ENCODE data around the gene FHIT.

The FHIT gene

DNA sequence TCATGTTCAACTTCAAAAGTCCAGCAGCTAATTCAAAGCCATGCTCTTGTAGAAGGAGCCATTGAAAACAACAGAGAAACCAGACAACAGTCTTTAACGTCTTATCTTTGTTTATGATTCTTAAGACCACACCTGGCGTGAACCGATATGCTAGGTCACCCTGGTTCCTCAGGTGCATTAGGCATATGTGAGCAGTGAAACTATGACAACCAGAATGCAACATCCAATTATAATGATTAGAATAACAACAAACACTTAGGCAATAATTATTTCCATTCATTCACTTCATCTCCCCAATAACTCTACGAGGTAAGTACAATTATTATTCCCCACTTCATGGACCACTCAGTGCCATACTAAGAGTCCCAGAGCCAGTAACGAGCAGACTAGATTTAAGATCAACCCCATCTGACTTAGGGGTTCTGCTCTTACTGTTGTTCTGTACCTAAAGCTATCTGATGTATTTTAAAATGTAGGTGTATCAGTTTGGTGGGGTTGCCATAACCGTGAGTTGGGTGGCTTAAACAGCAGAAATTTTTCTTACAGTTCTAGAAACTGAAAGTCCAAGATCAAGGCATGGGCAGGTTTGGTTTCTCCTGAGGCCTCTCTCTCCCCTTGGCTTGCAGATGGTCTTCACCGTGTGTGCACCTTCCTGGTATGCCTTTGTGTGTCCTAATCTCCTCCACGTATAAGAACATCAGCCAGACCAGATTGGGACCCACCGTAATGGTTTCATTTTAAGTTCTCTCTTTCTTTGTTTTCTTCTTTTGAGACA is 1203.6 kb downstream of the FHIT start:
- DNase-seq (ENCODE audit: low read depth) = no peak

DNA sequence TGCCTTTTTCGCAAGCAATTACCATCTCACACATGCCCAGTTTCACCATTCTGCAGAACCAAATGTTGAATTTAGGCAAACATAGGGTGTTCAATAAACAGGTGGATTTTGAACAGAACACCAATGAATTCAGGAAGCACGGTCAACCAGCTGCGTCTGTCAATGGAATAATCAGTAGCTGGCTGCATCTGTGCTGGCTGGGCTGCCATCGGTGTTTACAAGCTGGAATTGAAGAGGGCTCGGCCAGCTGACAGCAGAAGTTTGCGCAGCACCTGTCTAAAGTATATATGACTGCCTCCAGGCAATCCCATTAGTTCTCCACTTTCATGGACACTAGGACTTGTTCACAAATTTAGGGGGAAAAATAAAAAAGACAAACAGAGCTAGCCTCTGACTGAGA is 1205.0 kb downstream of the FHIT start:
- no peak for DNase-seq (ENCODE audit: low read depth)

DNA sequence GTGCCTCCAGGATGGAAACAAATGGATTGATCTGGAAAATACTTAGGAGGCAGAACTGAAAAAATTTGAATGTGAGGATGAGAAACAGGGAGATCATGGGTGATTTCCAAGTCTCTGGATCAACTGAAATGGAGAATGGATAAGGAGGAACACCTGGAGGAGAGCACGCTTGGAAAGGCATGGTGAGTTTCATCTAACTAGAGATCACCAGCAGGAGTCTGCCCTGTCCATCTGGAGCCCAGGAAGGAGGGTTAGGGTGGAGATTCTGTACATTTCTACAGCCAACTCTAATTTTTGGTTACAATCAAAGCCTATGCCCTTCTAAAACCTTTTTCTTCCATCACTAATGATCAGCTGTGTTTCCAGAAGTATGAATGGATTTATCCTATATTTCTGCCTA is 1205.6 kb downstream of the FHIT start:
- DNase-seq (ENCODE audit: low read depth) = no peak

DNA sequence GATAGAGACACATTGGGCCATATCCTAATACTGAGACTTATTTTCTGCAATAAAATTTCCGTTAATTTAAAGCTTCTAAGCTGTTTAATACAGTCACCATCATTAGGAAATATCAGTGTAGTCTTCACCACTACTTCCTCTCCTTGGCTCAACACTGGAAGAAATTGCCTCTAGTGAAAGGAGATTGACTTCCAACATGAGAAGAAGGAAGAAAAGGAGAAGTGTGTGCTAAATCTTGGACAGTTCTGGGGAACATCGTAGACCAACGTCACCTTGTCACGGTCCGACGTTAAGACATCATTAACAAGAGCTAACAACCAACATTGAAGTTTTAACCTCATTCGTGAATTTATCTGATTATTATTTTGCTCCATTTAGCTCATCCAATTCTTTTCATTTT is 1214.4 kb downstream of the FHIT start:
- no peak for DNase-seq (ENCODE audit: low read depth)

DNA sequence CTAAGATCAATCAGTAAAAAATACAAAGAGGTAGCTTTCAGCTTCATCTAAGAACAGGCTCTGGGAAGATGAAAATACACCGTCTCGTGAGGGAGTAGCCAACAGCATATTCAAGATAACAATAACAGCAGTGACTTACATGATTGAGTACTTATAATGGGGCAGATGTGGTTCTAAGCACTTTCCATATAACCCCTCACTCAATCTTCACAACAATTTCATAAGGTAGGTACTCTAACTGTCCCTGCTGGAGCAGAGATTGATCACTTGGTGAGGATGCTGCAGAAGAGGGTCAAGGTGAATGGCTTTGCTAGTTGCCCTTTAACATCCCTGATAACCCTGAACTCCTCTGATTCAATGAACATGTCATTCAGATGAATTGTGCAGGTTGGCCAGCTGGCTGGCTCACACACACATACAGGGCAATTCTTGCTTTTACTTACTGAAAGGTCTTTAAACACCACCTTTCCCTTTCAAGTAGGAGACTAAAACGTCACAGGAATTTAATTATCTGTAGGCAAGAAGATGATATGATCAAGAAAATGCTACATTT is 1217.3 kb downstream of the FHIT start:
- no peak for DNase-seq (ENCODE audit: low read depth)

DNA sequence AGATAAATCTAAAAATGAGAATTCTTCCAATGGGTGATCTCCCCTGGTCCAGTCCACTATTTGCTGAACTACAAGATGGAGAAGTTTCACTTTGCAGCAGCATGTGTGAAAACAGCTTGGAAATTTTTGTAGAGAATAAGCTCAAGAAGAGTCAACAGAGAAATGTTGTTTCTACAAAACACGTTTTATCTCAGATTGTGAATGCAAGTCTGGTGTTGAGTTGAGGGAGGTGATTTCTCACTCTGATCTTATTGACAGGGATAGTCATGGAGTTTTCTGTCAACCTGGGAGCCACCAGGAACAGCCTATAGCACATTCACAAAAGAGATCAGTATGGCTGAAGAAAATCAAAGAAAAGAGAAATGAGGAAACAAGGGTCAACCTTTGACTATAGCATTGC is 1220.3 kb downstream of the FHIT start:
- no peak for DNase-seq (ENCODE audit: low read depth)

DNA sequence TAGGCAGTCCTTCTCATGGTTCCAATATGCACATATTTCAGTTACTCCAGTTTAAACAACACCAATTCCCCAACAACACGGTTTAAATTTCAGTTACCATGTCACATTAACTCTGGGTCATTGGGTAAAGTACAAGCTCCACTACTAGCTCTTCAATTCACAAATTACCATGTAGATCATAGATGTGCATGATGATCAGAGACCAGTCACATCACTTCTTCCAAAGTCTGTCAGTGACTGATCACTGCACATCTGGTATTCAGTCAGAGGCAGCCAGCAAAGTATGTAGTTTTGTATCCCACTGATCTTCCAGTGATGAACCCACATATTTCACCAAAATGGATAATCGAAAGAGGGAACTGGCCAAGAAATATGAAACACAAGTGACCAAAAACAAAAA is 1223.0 kb downstream of the FHIT start:
- no peak for DNase-seq (ENCODE audit: low read depth)

DNA sequence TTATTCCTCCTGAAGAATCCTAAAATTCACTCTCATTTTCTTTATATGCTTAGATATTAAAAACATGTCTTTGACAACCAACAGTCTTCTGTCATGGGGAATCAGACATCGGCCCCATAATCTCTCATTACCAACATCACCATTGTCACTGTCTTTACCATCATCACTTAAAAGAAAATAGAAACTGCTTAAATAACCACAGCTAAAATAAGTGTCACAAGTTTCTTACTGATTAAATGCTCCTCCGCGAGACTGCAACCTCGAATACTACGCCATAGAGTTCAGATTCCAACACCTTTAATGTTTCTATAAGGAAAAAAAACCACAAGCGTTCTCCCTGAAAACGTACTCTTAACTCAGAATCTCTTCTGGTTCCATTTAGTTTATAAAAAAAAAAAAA is 1223.9 kb downstream of the FHIT start:
- no peak for DNase-seq (ENCODE audit: low read depth)

DNA sequence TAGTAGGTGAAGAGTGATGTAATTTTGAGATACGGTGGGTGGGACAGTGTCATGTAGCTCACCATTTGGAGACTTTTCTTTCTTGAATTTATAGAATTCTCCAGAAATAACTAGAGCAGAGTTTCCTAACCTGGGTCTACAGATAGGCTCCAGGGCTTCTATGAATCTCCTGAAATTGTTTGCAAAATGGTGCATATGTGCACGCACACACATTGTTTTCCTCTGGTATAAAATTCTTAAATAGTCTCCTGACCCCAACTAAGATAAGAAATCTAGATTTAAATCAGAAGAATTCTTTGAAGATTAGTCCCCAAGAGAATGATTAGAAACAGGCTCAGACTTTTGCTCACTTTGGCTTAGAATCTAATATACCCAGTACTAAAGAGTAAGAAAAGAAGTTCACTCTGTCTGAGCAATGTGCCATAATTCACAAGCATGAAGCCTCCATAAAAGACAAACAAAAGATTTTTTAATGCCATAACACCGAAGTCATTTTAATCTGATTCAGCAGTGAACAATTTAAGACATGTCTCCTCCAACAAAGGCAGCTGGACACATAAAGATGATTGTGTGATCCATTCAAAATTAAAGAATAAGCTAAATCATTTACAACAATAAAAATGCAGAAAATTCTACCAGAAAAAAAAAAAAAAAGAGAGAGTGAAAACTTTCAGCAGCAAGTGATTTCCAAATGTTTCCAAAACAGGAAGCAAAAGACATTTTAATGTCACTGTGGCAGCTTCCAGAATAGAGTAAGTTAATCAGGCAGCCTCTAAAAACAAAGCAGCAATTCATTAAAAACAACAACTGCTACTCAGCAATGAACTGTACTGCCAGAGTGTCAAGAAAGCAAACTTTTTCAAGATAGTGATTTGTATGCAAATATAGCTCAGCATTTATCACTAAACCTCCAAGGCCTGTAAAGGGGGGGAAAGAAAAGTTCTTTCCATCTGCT is 1225.9 kb downstream of the FHIT start:
- DNase-seq (ENCODE audit: low read depth) = no peak

DNA sequence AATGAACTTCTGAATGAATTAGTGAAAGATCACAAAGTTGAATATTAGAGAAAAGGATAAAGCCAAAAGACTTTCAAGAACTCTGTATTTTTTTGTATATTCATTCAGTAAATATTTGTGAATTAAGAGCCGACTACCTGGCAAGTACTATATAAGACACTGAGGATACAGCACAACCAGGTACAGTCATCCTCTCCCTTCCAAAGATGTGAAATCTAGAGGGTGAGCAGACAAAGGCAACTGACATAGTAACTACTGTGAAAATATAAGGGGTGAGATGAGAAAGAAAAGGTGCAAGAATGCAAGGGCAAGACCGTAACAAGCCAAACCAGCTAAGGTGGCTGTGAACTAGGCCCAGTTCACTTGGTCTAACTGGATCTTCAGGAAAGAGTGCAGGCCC is 1226.9 kb downstream of the FHIT start:
- DNase-seq (ENCODE audit: low read depth) = no peak

DNA sequence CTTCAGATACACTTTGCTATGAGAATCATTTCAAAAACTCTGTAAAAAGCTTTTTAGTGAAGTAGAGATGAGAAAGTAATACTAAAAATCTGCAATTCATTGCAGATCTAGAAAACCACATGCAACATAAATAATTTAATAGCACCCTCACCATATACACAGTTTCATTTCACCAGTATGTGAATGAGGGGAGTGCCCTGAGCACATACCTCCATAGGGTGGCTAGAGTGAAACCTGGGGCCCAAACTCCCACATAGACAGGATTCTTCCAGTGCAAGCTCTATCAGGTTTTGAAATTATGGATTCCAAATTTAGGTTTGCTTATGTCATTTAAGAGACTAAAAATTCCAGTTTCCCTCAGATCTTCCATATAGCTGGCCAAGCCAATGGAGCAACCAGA is 1228.1 kb downstream of the FHIT start:
- no peak for DNase-seq (ENCODE audit: low read depth)

DNA sequence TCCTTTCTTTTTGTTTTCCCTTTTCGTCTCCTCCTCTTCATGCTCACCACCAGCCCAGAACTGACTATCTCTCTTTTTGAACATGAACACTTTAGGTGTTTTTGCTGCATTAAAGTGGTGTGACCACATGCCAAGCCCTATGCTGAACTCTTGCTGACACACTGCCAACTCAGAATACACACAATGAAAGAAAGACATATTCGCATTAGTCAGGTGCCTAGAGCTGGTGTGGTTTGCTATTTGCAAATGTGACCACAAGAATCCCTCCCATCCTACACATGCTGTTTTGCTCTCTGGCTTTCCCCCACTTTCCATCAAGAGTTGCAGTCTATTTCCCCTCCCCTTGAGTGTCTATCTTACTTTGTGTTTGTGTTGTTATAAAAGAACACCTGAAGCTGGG is 1233.6 kb downstream of the FHIT start:
- peak; percentile 8 for DNase-seq (ENCODE audit: low read depth)

DNA sequence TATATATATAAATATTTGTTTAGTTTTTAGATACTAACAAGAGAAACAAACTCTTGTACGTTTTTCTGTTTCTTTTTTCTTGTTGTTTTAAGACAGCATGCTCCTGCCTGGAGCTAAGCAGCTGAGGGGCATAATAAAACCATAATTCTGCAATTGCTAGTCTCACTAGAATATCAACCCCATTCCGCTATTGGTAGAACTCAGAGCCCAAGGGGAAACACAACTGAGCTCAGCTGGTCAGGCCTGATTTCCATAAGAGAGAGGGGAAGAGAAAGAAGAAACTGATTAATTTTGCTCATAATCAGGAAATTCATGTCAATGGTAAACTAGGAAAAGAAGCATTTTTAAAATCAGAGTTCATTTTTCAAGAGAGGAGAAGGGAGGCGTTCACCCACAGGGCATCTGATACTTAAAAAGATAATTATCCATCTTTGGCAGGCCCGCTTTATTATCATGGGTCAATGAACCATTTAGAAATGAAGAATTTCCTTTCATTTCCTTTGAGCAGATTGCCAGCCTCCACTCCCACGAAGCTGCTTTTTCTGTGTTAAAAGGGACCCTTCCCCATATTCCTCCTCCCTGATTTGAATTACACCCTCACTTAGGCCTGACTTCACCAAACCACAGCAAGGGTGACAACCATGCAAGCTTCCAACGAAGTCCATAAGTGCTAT is 1236.1 kb downstream of the FHIT start:
- DNase-seq (ENCODE audit: low read depth) = no peak

DNA sequence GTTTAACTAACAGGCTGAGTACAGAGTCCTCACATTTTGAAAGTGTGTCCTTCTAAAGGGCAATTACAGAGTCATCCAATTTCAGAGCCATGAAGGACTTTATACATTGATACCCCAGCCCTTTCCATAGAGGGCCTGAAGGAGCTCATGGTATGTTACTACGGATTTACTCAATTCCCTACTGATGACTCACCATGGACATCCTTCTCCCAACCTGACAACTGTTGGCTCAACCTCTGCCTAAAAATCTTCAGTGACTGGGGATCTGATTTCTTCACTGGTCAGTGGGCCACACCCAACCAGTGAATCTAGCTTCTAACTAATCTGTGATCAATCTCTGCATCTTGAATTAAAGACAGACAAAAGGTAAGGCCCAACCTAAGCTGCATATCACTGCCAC is 1238.0 kb downstream of the FHIT start:
- DNase-seq (ENCODE audit: low read depth) = no peak

DNA sequence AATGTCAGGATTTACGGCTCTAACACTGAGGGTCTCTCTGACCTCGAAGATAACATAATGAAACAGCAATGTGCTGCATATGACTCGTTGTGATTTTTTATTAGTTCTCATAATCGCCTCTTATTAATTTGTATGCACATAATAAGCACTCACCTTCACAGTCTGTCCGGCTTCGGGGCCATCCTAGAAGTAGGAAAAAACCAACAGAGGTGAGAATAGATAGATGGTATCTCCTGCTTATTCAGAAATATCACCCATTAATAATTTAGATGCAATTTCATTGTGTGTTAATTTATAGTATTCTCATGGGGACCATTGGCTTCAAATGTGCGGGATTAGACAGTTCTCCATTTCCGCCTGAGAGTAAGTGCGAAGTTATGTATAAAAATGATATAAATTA is 1240.0 kb downstream of the FHIT start:
- DNase-seq (ENCODE audit: low read depth) = no peak

DNA sequence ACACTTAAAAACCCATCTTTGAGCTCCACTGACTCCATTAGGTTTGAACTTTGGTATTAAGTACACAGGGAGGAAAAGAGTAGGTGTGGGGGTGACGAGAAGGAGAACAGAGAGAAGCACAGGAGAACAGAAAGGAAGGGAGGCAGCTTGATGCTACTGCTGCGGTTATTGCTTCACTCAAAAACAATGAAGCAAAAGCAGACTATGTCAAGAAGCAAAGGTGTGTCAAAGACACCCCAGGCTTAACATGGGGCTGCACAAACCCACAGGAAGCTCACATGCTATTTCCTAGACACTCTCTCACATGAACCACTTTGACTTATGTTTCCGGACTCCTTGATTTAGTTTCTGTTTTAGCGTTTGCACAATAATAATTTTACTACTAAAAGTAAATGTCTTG is 1240.5 kb downstream of the FHIT start:
- peak; percentile 49 for DNase-seq (ENCODE audit: low read depth)

DNA sequence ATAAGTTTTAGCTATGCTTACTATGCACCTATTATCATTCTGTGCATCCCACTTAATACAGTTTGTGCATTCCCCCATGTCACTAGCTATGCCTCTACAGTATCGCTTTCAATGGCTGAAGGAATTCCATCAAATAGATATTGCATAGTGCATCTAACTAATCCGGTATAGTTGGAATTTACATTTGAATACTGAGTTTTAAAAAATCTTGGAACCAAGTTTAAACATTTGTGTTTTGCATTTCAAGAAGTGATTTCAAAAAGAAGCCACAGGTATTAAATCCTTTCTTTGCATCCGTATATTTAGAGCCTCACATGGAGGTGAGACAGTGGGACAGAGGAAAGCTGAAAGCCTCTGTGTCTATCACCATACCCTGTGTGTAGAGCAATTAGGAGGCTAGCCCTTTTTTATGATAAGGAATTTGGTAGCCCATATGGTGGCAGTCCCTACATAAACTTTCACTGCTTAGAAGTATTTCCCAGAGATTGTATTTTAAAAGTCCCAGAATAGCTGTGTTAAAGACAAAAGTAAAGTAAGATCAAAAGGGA is 1241.2 kb downstream of the FHIT start:
- DNase-seq (ENCODE audit: low read depth) = no peak

DNA sequence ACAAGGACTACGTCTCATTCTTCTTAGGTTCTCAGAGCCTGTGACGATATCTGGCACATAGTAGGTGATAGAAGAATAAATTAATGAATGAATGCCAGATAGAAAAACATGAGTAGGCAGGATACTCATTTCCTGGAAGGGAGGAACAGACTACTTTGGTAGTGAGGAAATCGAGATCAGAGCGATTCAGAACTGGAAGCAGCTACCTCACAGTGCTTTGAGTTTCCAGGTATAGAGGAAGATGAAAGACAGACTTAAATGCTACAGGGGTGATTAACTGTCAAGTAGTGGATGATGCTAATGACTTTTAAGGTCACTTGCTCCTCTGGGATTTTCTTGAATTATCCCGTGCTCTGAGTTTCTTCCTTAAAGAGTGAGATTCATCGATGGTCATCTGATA is 1249.9 kb downstream of the FHIT start:
- DNase-seq (ENCODE audit: low read depth) = no peak

DNA sequence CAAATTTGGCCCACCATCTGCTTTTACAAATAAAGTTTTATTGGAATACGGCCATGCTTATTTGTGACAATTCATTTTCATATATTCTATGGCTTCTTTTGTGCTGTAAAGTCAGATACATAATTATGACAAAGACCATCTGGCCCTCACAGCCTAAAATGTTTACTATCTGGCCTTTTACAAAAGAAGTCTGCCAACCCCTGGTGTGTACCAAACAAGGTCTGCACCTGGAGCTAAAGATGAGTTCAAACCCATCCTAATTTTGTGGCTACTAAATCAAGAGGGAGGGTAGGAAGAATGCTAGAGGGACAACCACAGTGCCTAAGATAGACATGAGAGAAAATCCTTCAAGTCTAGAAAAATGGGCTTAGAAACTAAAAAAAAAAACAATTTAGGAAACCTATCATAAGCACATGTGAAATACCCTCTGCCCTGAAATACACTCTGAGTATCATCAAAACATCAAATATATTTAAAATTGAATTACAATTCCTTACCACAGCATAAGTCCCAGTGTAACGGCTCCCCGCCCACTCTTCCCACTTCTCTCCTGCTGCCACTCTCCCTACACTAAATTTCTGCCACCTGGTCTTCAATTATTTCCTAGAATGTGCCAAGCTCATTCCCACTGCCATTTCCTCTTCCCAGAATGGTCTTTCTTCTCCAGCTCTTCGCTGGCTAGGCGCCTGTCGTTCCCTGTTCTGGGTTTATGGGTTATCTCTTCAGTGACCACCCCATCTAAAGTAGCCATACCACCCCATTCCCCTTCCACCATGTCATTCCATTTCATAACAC is 1250.7 kb downstream of the FHIT start:
- DNase-seq (ENCODE audit: low read depth) = no peak

DNA sequence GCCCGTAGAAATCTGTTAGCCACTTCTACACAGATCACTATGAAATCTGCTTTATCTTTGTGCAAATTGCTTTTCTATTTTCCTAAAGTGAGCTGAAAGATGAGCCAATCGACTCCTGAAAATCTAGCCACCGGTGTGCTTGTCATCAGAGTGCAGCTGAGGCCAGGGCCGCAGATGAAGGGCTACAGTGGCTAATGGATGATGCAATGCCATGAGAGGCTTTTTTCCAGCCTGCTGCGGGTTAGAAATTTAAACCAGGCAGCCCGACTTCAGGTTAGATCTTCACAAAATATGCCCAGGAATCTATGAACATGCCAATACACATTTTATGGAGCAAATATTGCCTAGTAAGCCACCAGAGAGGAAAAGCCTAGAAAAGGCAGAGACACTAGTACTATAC is 1253.2 kb downstream of the FHIT start:
- no peak for DNase-seq (ENCODE audit: low read depth)

DNA sequence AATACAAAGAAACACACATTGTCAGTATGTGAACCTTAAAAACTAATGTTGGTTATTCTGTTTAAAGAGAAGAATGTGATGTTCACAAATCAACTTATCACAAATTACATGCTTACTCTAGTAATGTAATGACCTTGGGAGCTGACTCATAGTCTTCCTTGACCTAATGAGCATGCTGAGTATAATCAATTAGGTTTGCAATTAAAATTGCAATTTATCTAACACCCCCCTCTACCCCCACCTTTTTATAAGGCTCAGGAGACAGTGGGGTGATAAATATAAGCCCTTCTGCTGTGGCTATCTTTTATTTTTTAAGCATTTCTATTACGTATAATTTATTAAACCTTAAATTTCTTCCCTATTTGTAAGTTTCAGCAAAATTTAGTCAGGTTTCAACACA is 1253.7 kb downstream of the FHIT start:
- no peak for DNase-seq (ENCODE audit: low read depth)

Measured in T-helper 22 cell (primary cell).